RWPE1 (cell line): ENCODE results near the gene RPS6KB2.

Source experiments
- CTCF ChIA-PET: fragments of 350-600 bp; sonication (Branson Sonifier 250); formaldehyde crosslinking; extraction: SDS; loops from one replicate; lab custom pipeline; 2021; lab: Yijun Ruan, JAX
- POLR2A ChIA-PET: fragments of 400-600 bp; formaldehyde crosslinking; extraction: SDS; loops from one replicate; lab custom pipeline; 2020; ENCODE audit warnings: antibody characterized with exemption; ENCODE audit not compliant: low non-redundant PET; lab: Yijun Ruan, JAX
- DNase-seq: peaks from one replicate; pipeline ENCODE4 v3.0.0; 2012; ENCODE audit warnings: low spot score
- H3K27ac ChIP-seq: fragments of 450-650 bp; 2 replicates; pipeline ENCODE4 v1.5.1; 2017
- TF ChIP-seq, protein P1 (sequence below): fragments of 450-650 bp; conservative IDR thresholded peaks from 2 replicates; pipeline ENCODE4 v1.5.1; 2017; ENCODE audit warnings: low read depth, mild to moderate bottlenecking

The RPS6KB2 gene

DNA sequence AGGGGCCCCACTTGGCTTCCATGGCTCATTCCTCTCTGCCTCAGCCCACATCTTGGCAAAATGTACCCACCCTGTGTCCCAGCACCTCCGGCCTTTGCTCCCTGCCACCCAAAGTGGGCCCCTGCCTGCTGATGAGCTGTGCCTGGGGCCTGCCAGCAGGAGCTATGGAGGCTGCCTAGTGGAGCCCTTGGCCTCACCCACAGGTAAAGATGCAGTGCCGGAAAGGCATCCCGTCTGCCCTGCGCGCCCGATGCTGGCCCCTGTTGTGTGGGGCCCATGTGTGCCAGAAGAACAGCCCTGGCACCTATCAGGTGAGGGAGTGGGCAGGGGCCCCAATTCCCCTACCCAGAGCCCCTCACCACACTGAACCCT is 23.1 kb upstream of the RPS6KB2 start:
- DNase-seq = no peak
- TF ChIP-seq, protein P1, sequence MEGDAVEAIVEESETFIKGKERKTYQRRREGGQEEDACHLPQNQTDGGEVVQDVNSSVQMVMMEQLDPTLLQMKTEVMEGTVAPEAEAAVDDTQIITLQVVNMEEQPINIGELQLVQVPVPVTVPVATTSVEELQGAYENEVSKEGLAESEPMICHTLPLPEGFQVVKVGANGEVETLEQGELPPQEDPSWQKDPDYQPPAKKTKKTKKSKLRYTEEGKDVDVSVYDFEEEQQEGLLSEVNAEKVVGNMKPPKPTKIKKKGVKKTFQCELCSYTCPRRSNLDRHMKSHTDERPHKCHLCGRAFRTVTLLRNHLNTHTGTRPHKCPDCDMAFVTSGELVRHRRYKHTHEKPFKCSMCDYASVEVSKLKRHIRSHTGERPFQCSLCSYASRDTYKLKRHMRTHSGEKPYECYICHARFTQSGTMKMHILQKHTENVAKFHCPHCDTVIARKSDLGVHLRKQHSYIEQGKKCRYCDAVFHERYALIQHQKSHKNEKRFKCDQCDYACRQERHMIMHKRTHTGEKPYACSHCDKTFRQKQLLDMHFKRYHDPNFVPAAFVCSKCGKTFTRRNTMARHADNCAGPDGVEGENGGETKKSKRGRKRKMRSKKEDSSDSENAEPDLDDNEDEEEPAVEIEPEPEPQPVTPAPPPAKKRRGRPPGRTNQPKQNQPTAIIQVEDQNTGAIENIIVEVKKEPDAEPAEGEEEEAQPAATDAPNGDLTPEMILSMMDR = no peak
- CTCF ChIA-PET = interaction anchor here (0.5 kb wide), 1 partner anchor 76 kb away, joined by 3 read pairs; no protein-coding TSS in a partner anchor
- POLR2A ChIA-PET = interaction anchor here (0.7 kb wide), 1 partner anchor 51 kb away, joined by 3 read pairs; no protein-coding TSS in a partner anchor
- peak overlapping the region; percentile 94; the same call in 1 of the 2 replicates for H3K27ac ChIP-seq

DNA sequence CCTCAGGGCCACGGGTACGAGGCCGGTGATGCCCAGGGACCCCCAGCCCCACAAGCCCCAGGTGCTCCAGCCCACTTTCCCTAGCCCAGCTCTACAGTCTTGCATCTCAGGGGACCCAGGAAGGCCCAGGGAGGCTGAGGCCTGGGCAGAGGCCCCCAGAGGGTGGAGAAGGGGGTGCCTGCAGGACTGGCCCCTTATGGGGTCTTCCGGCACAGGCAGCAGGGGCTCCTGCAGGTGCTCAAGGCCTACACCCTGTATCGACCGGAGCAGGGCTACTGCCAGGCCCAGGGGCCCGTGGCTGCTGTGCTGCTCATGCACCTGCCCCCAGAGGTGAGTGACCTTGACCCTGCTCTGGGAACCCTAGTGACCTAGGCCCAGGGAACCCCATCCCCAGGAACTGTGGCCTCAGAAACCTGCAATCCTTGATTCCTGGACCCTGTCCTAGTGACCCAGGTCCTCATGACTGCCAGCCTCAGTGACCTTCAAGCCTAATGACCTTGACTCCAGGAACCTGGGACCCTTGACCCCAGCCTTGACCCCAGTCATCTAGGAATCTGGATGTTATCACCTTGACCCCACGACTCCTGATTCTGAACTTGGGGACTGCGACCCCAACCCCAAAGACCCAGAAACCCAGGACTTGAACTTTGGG is 22.5 kb upstream of the RPS6KB2 start:
- CTCF ChIA-PET = no interaction called here
- no peak for DNase-seq
- H3K27ac ChIP-seq = no peak overlapping the region
- POLR2A ChIA-PET = interaction anchor here (0.7 kb wide), 1 partner anchor 51 kb away, joined by 3 read pairs; no protein-coding TSS in a partner anchor
- TF ChIP-seq, protein P1 = no peak

DNA sequence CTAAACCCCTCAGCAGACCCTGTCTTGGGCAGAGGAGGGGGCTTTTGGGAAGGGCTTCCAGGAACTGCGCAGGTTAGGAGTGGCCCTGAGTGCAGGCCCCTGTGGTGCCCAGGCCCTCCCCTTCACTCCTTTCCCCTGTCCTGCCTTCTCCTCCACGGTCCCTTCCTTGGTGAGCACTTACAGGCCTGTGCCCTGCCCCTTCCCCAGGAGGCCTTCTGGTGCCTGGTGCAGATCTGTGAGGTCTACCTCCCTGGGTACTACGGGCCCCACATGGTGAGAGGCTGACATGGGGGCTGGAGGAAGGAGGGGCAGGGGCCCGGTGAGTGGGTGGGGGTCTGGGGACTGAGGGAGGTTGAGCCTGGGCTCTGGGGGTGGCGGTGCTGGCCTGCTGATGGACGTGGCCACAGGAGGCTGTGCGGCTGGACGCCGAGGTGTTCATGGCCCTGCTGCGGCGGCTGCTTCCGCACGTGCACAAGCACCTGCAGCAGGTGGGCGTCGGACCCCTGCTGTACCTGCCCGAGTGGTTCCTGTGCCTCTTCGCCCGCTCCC is 21.8 kb upstream of the RPS6KB2 start:
- CTCF ChIA-PET = interaction anchor here (0.7 kb wide), 1 partner anchor 45 kb away, joined by 3 read pairs; no protein-coding TSS in a partner anchor
- POLR2A ChIA-PET = no interaction called here
- DNase-seq = no peak
- H3K27ac ChIP-seq = 0 out of 2 replicates have a peak overlapping the region, but pooled peaks have one; percentile 2
- TF ChIP-seq, protein P1 = no peak

DNA sequence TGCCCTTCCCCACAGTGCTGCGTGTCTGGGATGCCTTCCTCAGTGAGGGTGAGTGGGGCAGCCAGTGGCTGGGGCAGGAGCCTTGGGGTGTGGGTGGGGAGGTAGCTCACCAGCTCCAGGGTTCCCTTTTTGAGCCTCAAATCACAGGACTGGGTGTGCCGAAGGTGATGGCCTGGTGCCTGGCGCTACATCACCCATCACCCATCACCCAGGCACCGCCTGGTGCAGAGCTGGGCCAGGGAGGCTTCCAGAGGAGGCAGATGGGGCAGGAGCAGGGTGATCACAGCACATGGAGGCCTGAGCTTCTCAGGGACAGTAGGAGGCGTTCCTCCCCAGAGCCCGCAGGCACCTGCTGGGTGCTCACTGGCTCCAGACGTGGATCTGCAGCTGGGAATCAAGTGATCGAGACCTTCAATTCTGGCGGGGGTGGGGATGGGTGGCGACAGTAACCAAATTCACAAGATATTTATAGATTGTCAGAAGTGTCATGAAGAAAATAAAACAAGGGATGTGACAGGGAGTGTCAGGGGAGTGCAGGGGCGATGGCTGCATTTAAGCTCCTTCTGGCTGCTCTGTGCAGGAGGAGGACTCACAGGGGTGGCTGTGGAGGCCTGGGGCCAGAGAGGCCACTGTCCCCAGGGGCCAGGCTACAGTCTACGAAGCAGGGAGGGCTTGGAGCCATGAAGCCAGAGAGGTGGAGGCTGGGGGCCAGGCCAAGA is 21.2 kb upstream of the RPS6KB2 start:
- CTCF ChIA-PET = interaction anchor here (0.7 kb wide), 1 partner anchor 45 kb away, joined by 3 read pairs; no protein-coding TSS in a partner anchor
- TF ChIP-seq, protein P1 = no peak
- 0 out of 2 replicates have a peak overlapping the region, but pooled peaks have one; percentile 2 for H3K27ac ChIP-seq
- no peak for DNase-seq
- POLR2A ChIA-PET = interaction anchor here (0.6 kb wide), 1 partner anchor 174 kb away, joined by 7 read pairs; no protein-coding TSS in a partner anchor

DNA sequence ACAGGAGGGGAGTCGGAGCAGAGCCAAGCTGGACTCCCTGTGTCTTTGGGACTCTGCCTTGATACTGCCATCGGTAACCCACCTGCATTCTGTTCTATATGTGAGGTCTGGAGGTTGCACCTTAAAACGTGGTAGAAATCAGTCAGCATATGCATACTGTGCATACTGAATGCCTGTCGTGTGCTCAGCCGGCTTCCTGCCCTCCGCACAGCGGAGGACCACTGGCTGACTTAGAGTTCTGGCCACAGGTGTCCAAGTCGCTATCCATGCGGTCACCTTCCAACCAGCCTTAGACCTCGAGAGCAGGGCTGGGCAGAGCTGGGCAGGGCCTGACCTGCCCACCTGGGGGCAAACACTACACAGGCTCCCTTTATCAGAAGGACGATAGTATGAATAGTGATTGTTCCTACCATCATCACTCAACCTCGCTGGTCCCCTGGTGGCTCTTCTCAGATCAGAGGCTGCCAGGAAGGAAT is 20.6 kb upstream of the RPS6KB2 start:
- ChIA-PET CTCF (no interaction called here), POLR2A (no interaction called here)
- TF ChIP-seq, protein P1 = no peak
- no peak overlapping the region for H3K27ac ChIP-seq
- no peak for DNase-seq

DNA sequence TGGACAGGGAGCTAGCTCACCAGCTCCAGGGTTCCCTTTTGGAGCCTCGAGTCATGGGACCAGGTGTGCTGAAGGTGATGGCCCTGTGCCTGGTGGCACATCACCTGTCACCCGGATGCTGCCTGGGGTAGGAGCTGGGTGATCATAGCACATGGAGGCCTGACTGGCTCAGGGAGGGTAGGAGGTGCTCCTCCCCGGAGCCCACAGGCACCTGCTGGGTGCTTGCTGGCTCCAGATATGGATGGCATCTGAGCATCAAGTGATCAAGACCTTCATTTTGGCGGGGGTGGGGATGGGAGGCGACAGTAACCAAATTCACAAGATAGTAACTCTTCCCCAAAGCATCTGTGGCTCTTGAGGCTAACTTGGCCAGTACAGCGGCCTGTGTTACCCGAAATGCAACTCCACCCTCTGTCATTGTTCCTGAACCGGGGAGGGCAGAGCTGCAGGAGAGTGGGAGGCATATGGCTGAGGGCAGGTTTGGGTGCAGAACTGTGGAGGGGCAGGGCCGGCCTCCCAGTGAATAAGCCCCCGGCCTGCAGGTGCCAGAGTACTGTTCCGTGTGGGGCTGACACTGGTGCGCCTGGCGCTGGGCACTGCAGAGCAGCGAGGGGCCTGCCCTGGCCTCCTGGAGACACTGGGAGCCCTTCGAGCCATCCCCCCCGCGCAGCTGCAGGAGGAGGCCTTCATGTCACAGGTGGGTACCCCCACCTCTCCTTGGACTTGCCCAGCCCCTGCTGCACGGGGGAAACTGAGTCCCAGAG is 19.7 kb upstream of the RPS6KB2 start:
- TF ChIP-seq, protein P1 = no peak
- no peak for DNase-seq
- ChIA-PET POLR2A (no interaction called here), CTCF (no interaction called here)
- H3K27ac ChIP-seq = no peak overlapping the region
